Neuronal stem cell (in vitro differentiated cells): Measurements from ENCODE around the gene RPL3.

Experiments
- DNase-seq: peaks from one replicate; pipeline ENCODE4 v3.0.0-alpha.2; 2013; ENCODE audit warnings: low spot score
- H2AFZ ChIP-seq: one replicate; pipeline ENCODE4 v1.6.1; 2013; ENCODE audit warnings: mild to moderate bottlenecking, low read length, inconsistent platforms
- H2AK5ac ChIP-seq: 2 replicates; pipeline ENCODE4 v1.6.1; 2013; ENCODE audit warnings: low read depth, mild to moderate bottlenecking, inconsistent platforms, low read length, moderate library complexity, mixed read lengths
- H2BK120ac ChIP-seq: 2 replicates; pipeline ENCODE4 v1.6.1; 2013; ENCODE audit warnings: low read depth, mild to moderate bottlenecking, inconsistent platforms, low read length, moderate library complexity, mixed read lengths
- H2BK12ac ChIP-seq: one replicate; pipeline ENCODE4 v1.6.1; 2013; ENCODE audit warnings: low read length, inconsistent platforms
- H2BK15ac ChIP-seq: 2 replicates; pipeline ENCODE4 v1.6.1; 2013; ENCODE audit warnings: mild to moderate bottlenecking, low read length, inconsistent platforms, mixed read lengths
- H2BK5ac ChIP-seq: one replicate; pipeline ENCODE4 v1.6.1; 2013; ENCODE audit warnings: inconsistent platforms, mild to moderate bottlenecking, low read length, moderate library complexity
- H3K14ac ChIP-seq: one replicate; pipeline ENCODE4 v1.6.1; 2013; ENCODE audit warnings: low read length, inconsistent platforms
- H3K18ac ChIP-seq: 2 replicates; pipeline ENCODE4 v1.6.1; 2013; ENCODE audit warnings: low read length, inconsistent platforms
- H3K23ac ChIP-seq: 2 replicates; pipeline ENCODE4 v1.6.1; 2013; ENCODE audit warnings: low read depth, mild to moderate bottlenecking, mixed read lengths, low read length, inconsistent platforms; ENCODE audit not compliant: poor library complexity
- H3K27ac ChIP-seq: replicated peaks from 3 replicates; pipeline ENCODE4 v1.5.1; 2013; ENCODE audit warnings: low read length, inconsistent platforms
- H3K27me3 ChIP-seq, 3 experiments: 2 replicates each; pipeline ENCODE4 v1.6.1; 2013; ENCODE audit warnings: low read length in 3 of 3, mild to moderate bottlenecking in 2 of 3, inconsistent platforms in 1 of 3, low read depth in 1 of 3, mixed read lengths in 1 of 3, moderate library complexity in 1 of 3; ENCODE audit not compliant: control insufficient read depth in 3 of 3, insufficient read depth in 3 of 3
- H3K36me3 ChIP-seq, 2 donors: replicated peaks in 1 of 2; 2 replicates each; pipeline ENCODE4 v1.6.1; 2013; ENCODE audit warnings: low read length in 2 of 2; ENCODE audit not compliant: control insufficient read depth in 2 of 2, insufficient read depth in 2 of 2
- H3K4ac ChIP-seq: 2 replicates; pipeline ENCODE4 v1.6.1; 2013; ENCODE audit warnings: inconsistent platforms, mild to moderate bottlenecking, low read length, moderate library complexity
- H3K4me1 ChIP-seq, 2 donors: 1 replicate in 1 of 2; 2 replicates in 1 of 2; pipeline ENCODE4 v1.6.1; 2013; ENCODE audit warnings: low read length in 2 of 2, low read depth in 1 of 2; ENCODE audit not compliant: control insufficient read depth in 2 of 2, insufficient read depth in 1 of 2
- H3K4me2 ChIP-seq: one replicate; pipeline ENCODE4 v1.6.1; 2013; ENCODE audit warnings: mild to moderate bottlenecking, low read length, inconsistent platforms; ENCODE audit not compliant: insufficient read depth, poor library complexity, severe bottlenecking
- H3K4me3 ChIP-seq, 2 donors: 2 replicates each; pipeline ENCODE4 v1.5.1; 2013; ENCODE audit warnings: low read length in 2 of 2, mild to moderate bottlenecking in 2 of 2, inconsistent platforms in 1 of 2, moderate library complexity in 1 of 2
- H3K79me1 ChIP-seq: one replicate; pipeline ENCODE4 v1.6.1; 2013; ENCODE audit warnings: low read depth, mild to moderate bottlenecking, inconsistent platforms, low read length, moderate library complexity
- H3K9ac ChIP-seq: one replicate; pipeline ENCODE4 v1.6.1; 2013; ENCODE audit warnings: mild to moderate bottlenecking, low read depth, low read length, inconsistent platforms; ENCODE audit not compliant: poor library complexity
- H3K9me3 ChIP-seq, 2 donors: replicated peaks in 1 of 2; 2 replicates each; pipeline versions ENCODE3 to v1.6.1; 2013; ENCODE audit warnings: low read length in 2 of 2, mild to moderate bottlenecking in 2 of 2, inconsistent platforms in 1 of 2, low read depth in 1 of 2, mixed read lengths in 1 of 2, moderate library complexity in 1 of 2; ENCODE audit not compliant: control insufficient read depth in 2 of 2, insufficient read depth in 1 of 2
- H4K8ac ChIP-seq: one replicate; pipeline ENCODE4 v1.6.1; 2013; ENCODE audit warnings: low read depth, mild to moderate bottlenecking, inconsistent platforms, low read length, moderate library complexity
- H4K91ac ChIP-seq: one replicate; pipeline ENCODE4 v1.6.1; 2013; ENCODE audit warnings: low read length, low read depth, mild to moderate bottlenecking, inconsistent platforms; ENCODE audit not compliant: poor library complexity
- WGBS, 2 donors: extraction: QIAGEN DNeasy Blood & Tissue Kit; methylation state at CpG; one replicate each; pipeline ENCODE4 v1.1.7; 2013; ENCODE audit warnings: missing lambda C conversion rate in 2 of 2, mixed read lengths in 1 of 2; ENCODE audit not compliant: insufficient read length in 2 of 2, insufficient replicate concordance in 1 of 2; ENCODE audit errors: extremely low coverage in 2 of 2; 5-methylcytosine and 5-hydroxymethylcytosine counted together

The RPL3 gene

GRCh38 chr22:39306456-39307361, 12.7 kb downstream of the RPL3 start:
- Histone ChIP-seq H3K18ac (no peak overlapping the region), H2BK15ac (peak overlapping the region; percentile 16), H3K27ac (no peak overlapping the region), H3K27me3 (no peaks in the 10 kb centered on the region), H3K79me1 (no peaks in the 10 kb centered on the region), H2AFZ (no peak overlapping the region), H3K23ac (peak overlapping the region; percentile 6), H3K9ac (peak overlapping the region; percentile 73), H3K4ac (no peak overlapping the region), H3K4me2 (no peak overlapping the region), H2BK5ac (no peak overlapping the region), H2BK120ac (no peak overlapping the region), H3K9me3 (peaks cover 1 to 8% of the 10 kb centered on the region in 2 donors), H3K14ac (no peak overlapping the region), H2AK5ac (peak overlapping the region; percentile 91), H3K4me3 (no peak overlapping the region), H3K4me1 (peaks cover 8 to 9% of the 10 kb centered on the region in 2 donors), H3K36me3 (peaks cover 3 to 19% of the 10 kb centered on the region in 2 donors), H4K8ac (no peak overlapping the region), H4K91ac (no peak overlapping the region), H2BK12ac (no peak overlapping the region)
- no CpG with 5 or more reads among the region's 14 CpGs for WGBS, 2 donors
- DNase-seq: no peak

- H3K18ac ChIP-seq: peak overlapping the region; percentile 88
- H3K4me2 ChIP-seq: no peak overlapping the region
- no peak overlapping the region for H3K27ac ChIP-seq
- no peaks in the 10 kb centered on the region for H3K27me3 ChIP-seq
- H3K4ac ChIP-seq: no peak overlapping the region
- H2BK120ac ChIP-seq: no peak overlapping the region
- WGBS, 2 donors: no CpG with 5 or more reads among the region's 16 CpGs
- H3K4me3 ChIP-seq: no peak overlapping the region
- peaks cover 0 to 8% of the 10 kb centered on the region in 2 donors for H3K9me3 ChIP-seq
- H4K91ac ChIP-seq: no peak overlapping the region
- H2AK5ac ChIP-seq: no peak overlapping the region
- H2BK15ac ChIP-seq: peak overlapping the region; percentile 77
- H3K23ac ChIP-seq: no peak overlapping the region
- peaks cover 6 to 14% of the 10 kb centered on the region in 2 donors for H3K4me1 ChIP-seq
- H4K8ac ChIP-seq: no peak overlapping the region
- no peak for DNase-seq
- no peak overlapping the region for H2AFZ ChIP-seq
- H2BK5ac ChIP-seq: no peak overlapping the region
- H3K14ac ChIP-seq: peak overlapping the region; percentile 76
- H3K36me3 ChIP-seq: peaks cover 0 to 11% of the 10 kb centered on the region in 2 donors
- H3K79me1 ChIP-seq: no peaks in the 10 kb centered on the region
- no peak overlapping the region for H2BK12ac ChIP-seq
- H3K9ac ChIP-seq: peak overlapping the region; percentile 32
These were observed 15.3 kb downstream of the RPL3 start for GRCh38 chr22:39303892-39304671.

GRCh38 chr22:39303358-39303757, 16.1 kb downstream of the RPL3 start:
- no CpG with 5 or more reads among the region's 11 CpGs for WGBS, 2 donors
- H3K9ac ChIP-seq: no peak overlapping the region
- peak overlapping the region; percentile 89 for H2BK15ac ChIP-seq
- no peak for DNase-seq
- no peak overlapping the region for H3K4ac ChIP-seq
- no peak overlapping the region for H3K4me2 ChIP-seq
- no peak overlapping the region for H2AFZ ChIP-seq
- no peak overlapping the region for H4K91ac ChIP-seq
- no peaks in the 10 kb centered on the region for H3K79me1 ChIP-seq
- H2BK12ac ChIP-seq: no peak overlapping the region
- H3K18ac ChIP-seq: no peak overlapping the region
- peaks cover 0 to 6% of the 10 kb centered on the region in 2 donors for H3K36me3 ChIP-seq
- H3K23ac ChIP-seq: no peak overlapping the region
- H4K8ac ChIP-seq: no peak overlapping the region
- peaks cover 0 to 8% of the 10 kb centered on the region in 2 donors for H3K9me3 ChIP-seq
- no peak overlapping the region for H3K14ac ChIP-seq
- no peak overlapping the region for H3K27ac ChIP-seq
- no peaks in the 10 kb centered on the region for H3K27me3 ChIP-seq
- H2BK5ac ChIP-seq: no peak overlapping the region
- no peak overlapping the region for H3K4me3 ChIP-seq
- H2AK5ac ChIP-seq: peak overlapping the region; percentile 25
- no peak overlapping the region for H2BK120ac ChIP-seq
- H3K4me1 ChIP-seq: peaks cover 9 to 14% of the 10 kb centered on the region in 2 donors
